Esophagus squamous epithelium (tissue), 4 donors: ENCODE data around the gene MUSTN1.

Source experiments
- POLR2A ChIP-seq, 4 donors: fragments of 450-650 bp; IDR thresholded peaks; one replicate each; pipeline ENCODE4 v1.6.1; 2017; ENCODE audit warnings: antibody characterized with exemption in 4 of 4, mild to moderate bottlenecking in 4 of 4, moderate library complexity in 3 of 4
- TF ChIP-seq, protein P1 (sequence below), 6 experiments: fragments of 450-650 bp in 4 of 6; fragments of 200-600 bp in 2 of 6; sonication (generic) in 2 of 6; IDR thresholded peaks; one replicate each; pipeline ENCODE4 v1.5.1; 2016 to 2019; ENCODE audit warnings: antibody characterized with exemption in 6 of 6, mild to moderate bottlenecking in 4 of 6, moderate library complexity in 4 of 6

DNA sequence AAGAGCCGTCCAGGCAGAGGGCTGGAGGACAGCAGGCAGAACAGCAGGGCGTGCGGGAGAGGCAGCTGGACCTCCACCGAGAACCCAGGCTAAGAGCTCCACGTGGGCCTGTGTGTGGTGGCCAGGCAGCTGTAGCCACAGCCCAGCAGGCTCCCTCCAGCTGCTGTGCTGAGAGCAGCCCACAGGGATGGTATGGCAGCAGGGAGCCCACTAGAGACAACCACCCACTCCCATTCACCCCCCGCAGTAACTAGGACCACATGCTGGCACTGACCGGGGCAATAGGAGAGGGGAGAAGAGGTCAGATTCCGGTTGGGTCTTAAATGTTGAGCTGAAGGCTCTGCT is 25.6 kb upstream of the MUSTN1 start:
- TF ChIP-seq, protein P1, sequence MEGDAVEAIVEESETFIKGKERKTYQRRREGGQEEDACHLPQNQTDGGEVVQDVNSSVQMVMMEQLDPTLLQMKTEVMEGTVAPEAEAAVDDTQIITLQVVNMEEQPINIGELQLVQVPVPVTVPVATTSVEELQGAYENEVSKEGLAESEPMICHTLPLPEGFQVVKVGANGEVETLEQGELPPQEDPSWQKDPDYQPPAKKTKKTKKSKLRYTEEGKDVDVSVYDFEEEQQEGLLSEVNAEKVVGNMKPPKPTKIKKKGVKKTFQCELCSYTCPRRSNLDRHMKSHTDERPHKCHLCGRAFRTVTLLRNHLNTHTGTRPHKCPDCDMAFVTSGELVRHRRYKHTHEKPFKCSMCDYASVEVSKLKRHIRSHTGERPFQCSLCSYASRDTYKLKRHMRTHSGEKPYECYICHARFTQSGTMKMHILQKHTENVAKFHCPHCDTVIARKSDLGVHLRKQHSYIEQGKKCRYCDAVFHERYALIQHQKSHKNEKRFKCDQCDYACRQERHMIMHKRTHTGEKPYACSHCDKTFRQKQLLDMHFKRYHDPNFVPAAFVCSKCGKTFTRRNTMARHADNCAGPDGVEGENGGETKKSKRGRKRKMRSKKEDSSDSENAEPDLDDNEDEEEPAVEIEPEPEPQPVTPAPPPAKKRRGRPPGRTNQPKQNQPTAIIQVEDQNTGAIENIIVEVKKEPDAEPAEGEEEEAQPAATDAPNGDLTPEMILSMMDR (IDR thresholded peaks at IDR 0.05): no peak
- no peak for TF ChIP-seq POLR2A (IDR thresholded peaks at IDR 0.05)
